SU-DHL-6 (cell line): Measurements from ENCODE around the gene HEXD.

Source experiments
- CTCF ChIP-seq: fragments of 200-600 bp; sonication (generic); IDR thresholded peaks from one replicate; pipeline ENCODE4 v1.5.1; 2017; ENCODE audit warnings: antibody characterized with exemption, mild to moderate bottlenecking, low read length, moderate library complexity; ENCODE audit not compliant: insufficient read depth, poor library complexity, severe bottlenecking
- EZH2phosphoT487 ChIP-seq: fragments of 200-600 bp; sonication (generic), shearing (Covaris generic); conservative IDR thresholded peaks from 2 replicates; pipeline ENCODE4 v1.6.1; 2018; ENCODE audit warnings: mild to moderate bottlenecking, antibody characterized with exemption, low read length, moderate library complexity, mixed read lengths

GRCh38 chr17:82443465-82444283 is 25.5 kb downstream of the HEXD start:
- no peak for TF ChIP-seq CTCF
- no peak for TF ChIP-seq EZH2phosphoT487
